ENCODE results near the gene DMBX1. TPM values are rescaled to one million over a fixed set of nuclear protein-coding genes. Genes with fewer than 3 reads are reported as not detected.

Gene DMBX1
- total and polyA plus RNA-seq, 9 of the 15 experiments (the other 6 are each of a cell fraction or from before 2014, with no cell fraction given) = 0.25 to 4.3 (median 1.0) TPM

DNA sequence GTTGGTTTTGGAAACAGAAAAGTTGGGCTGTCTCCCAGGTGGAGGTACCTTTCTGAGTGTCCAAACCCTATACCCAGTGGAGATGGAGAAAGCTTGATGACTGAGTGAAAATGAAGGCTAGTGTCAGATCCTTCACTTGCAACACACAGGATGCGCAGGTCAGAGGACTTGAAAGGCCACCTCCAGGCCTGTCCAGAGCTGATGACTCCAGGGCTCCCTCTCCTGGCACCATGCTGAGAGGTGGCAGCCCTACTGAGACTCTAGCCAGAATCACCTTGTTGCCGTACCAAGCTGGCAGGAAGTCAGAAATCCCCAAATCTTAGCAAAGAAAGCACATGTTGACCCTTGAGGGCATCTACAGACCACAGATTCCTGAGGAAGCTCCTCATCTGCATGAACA, 45.4 kb downstream of the DMBX1 start (continued):
- TF ChIP-seq, protein P1, sequence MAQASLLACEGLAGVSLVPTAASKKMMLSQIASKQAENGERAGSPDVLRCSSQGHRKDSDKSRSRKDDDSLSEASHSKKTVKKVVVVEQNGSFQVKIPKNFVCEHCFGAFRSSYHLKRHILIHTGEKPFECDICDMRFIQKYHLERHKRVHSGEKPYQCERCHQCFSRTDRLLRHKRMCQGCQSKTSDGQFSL (CRISPR knock-in tag; IDR thresholded peaks at IDR 0.05) = no peak
- TF ChIP-seq, protein P1 (tag; IDR thresholded peaks at IDR 0.05) = no peak
- TF ChIP-seq, protein P2, sequence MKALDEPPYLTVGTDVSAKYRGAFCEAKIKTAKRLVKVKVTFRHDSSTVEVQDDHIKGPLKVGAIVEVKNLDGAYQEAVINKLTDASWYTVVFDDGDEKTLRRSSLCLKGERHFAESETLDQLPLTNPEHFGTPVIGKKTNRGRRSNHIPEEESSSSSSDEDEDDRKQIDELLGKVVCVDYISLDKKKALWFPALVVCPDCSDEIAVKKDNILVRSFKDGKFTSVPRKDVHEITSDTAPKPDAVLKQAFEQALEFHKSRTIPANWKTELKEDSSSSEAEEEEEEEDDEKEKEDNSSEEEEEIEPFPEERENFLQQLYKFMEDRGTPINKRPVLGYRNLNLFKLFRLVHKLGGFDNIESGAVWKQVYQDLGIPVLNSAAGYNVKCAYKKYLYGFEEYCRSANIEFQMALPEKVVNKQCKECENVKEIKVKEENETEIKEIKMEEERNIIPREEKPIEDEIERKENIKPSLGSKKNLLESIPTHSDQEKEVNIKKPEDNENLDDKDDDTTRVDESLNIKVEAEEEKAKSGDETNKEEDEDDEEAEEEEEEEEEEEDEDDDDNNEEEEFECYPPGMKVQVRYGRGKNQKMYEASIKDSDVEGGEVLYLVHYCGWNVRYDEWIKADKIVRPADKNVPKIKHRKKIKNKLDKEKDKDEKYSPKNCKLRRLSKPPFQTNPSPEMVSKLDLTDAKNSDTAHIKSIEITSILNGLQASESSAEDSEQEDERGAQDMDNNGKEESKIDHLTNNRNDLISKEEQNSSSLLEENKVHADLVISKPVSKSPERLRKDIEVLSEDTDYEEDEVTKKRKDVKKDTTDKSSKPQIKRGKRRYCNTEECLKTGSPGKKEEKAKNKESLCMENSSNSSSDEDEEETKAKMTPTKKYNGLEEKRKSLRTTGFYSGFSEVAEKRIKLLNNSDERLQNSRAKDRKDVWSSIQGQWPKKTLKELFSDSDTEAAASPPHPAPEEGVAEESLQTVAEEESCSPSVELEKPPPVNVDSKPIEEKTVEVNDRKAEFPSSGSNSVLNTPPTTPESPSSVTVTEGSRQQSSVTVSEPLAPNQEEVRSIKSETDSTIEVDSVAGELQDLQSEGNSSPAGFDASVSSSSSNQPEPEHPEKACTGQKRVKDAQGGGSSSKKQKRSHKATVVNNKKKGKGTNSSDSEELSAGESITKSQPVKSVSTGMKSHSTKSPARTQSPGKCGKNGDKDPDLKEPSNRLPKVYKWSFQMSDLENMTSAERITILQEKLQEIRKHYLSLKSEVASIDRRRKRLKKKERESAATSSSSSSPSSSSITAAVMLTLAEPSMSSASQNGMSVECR (CRISPR knock-in tag; IDR thresholded peaks at IDR 0.05) = no peak
- TF ChIP-seq CC2D1A (IDR thresholded peaks at IDR 0.05) (no peak), NRF1 (conservative IDR thresholded peaks at IDR 0.05 in 1 of 2, IDR thresholded peaks at IDR 0.05 in 1 of 2) (peak; percentile 45 to 61), ZNF444 (CRISPR knock-in tag; IDR thresholded peaks at IDR 0.05) (no peak), MED1 (CRISPR knock-in tag; IDR thresholded peaks at IDR 0.05; ENCODE audit: borderline replicate concordance) (no peak), ZNF324 (CRISPR knock-in tag; IDR thresholded peaks at IDR 0.05) (no peak), ZKSCAN8 (CRISPR knock-in tag; IDR thresholded peaks at IDR 0.05) (no peak), CBFA2T3 (IDR thresholded peaks at IDR 0.05) (0 out of 2 replicates have a peak, but pooled peaks have one; percentile 3), ZFP36 (IDR thresholded peaks at IDR 0.05; ENCODE audit: low read depth, low read length, partially characterized antibody) (no peak), POLR2H (tag; IDR thresholded peaks at IDR 0.05; ENCODE audit: low read depth) (no peak), SIRT6 (IDR thresholded peaks at IDR 0.05; ENCODE audit: low read depth, low read length) (no peak), MYBL2 (IDR thresholded peaks at IDR 0.05; ENCODE audit: low read depth) (no peak), MYBL2 (CRISPR knock-in tag; IDR thresholded peaks at IDR 0.05; ENCODE audit: borderline replicate concordance) (no peak), RBM15 (IDR thresholded peaks at IDR 0.05; ENCODE audit: insufficient read depth, low read length) (no peak), RAD21 (CRISPR knock-in tag; conservative IDR thresholded peaks at IDR 0.05 in 1 of 2, IDR thresholded peaks at IDR 0.05 in 1 of 2) (peak; percentile 43 to 70; a peak in 3 of 4 replicates), FOXJ3 (CRISPR knock-in tag; IDR thresholded peaks at IDR 0.05) (no peak), HNRNPK (IDR thresholded peaks at IDR 0.05; ENCODE audit: low read depth, low read length, poor library complexity, severe bottlenecking) (no peak)
- TF ChIP-seq, protein P3, sequence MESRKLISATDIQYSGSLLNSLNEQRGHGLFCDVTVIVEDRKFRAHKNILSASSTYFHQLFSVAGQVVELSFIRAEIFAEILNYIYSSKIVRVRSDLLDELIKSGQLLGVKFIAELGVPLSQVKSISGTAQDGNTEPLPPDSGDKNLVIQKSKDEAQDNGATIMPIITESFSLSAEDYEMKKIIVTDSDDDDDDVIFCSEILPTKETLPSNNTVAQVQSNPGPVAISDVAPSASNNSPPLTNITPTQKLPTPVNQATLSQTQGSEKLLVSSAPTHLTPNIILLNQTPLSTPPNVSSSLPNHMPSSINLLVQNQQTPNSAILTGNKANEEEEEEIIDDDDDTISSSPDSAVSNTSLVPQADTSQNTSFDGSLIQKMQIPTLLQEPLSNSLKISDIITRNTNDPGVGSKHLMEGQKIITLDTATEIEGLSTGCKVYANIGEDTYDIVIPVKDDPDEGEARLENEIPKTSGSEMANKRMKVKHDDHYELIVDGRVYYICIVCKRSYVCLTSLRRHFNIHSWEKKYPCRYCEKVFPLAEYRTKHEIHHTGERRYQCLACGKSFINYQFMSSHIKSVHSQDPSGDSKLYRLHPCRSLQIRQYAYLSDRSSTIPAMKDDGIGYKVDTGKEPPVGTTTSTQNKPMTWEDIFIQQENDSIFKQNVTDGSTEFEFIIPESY (CRISPR knock-in tag; IDR thresholded peaks at IDR 0.05) = no peak
- TF ChIP-seq, protein P4, sequence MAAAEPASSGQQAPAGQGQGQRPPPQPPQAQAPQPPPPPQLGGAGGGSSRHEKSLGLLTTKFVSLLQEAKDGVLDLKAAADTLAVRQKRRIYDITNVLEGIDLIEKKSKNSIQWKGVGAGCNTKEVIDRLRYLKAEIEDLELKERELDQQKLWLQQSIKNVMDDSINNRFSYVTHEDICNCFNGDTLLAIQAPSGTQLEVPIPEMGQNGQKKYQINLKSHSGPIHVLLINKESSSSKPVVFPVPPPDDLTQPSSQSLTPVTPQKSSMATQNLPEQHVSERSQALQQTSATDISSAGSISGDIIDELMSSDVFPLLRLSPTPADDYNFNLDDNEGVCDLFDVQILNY (CRISPR knock-in tag; IDR thresholded peaks at IDR 0.05) = no peak
